GM21717 (cell line): ENCODE measurements around the gene HLA-DRB1.
A peak's percentile ranks its signal among the peaks of the same experiment; 100 is the strongest.
"Not testable (repeated sequence)": the region's sequence is repeated elsewhere in the genome, so short reads cannot be mapped to it uniquely, and the experiment has no call there.

Source experiments
- ATAC-seq: cut with Tn5 transposase; IDR thresholded peaks from one replicate; pipeline ENCODE4 v1.9.1; 2021; ENCODE audit warnings: mild to moderate bottlenecking, moderate library complexity; ENCODE audit not compliant: unreplicated experiment

The HLA-DRB1 gene

GRCh38 chr6:32609731-32610640, 20.3 kb upstream of the HLA-DRB1 start:
- ATAC-seq, result peak; percentile 86

GRCh38 chr6:32609391-32609730, 19.7 kb upstream of the HLA-DRB1 start:
- no peak for ATAC-seq

GRCh38 chr6:32608362-32608761, 18.7 kb upstream of the HLA-DRB1 start:
- no peak for ATAC-seq

- no peak for ATAC-seq
Observed at GRCh38 chr6:32607988-32608298, 18.3 kb upstream of the HLA-DRB1 start.

GRCh38 chr6:32607263-32607987, 17.8 kb upstream of the HLA-DRB1 start:
- ATAC-seq, result no peak

GRCh38 chr6:32604434-32604877, 14.8 kb upstream of the HLA-DRB1 start:
- ATAC-seq, result no peak

- no peak for ATAC-seq
Observed at GRCh38 chr6:32603888-32604287, 14.2 kb upstream of the HLA-DRB1 start.

GRCh38 chr6:32603222-32603621, 13.6 kb upstream of the HLA-DRB1 start:
- ATAC-seq, result no peak

- ATAC-seq, result no peak
Observed at GRCh38 chr6:32602383-32602782, 12.7 kb upstream of the HLA-DRB1 start.

GRCh38 chr6:32597024-32597423, 7.4 kb upstream of the HLA-DRB1 start:
- no peak for ATAC-seq

GRCh38 chr6:32590713-32591112, 1.1 kb upstream of the HLA-DRB1 start:
- not testable (repeated sequence) for ATAC-seq

GRCh38 chr6:32588156-32588555, 1.5 kb downstream of the HLA-DRB1 start:
- no peak for ATAC-seq

- ATAC-seq, result no peak
Observed at GRCh38 chr6:32583527-32583898, 6.1 kb downstream of the HLA-DRB1 start.

GRCh38 chr6:32581315-32582095, 8.1 kb downstream of the HLA-DRB1 start:
- ATAC-seq, result no peak

GRCh38 chr6:32580593-32580992, 9.1 kb downstream of the HLA-DRB1 start:
- ATAC-seq, result no peak

- no peak for ATAC-seq
Observed at GRCh38 chr6:32578962-32579361, 10.7 kb downstream of the HLA-DRB1 start.

GRCh38 chr6:32577493-32577892, 12.2 kb downstream of the HLA-DRB1 start:
- not testable (repeated sequence) for ATAC-seq

GRCh38 chr6:32576250-32576649, 13.4 kb downstream of the HLA-DRB1 start:
- ATAC-seq, result no peak

- ATAC-seq, result no peak
Observed at GRCh38 chr6:32570363-32570905, 19.2 kb downstream of the HLA-DRB1 start.

- ATAC-seq, result no peak
Observed at GRCh38 chr6:32568561-32568960, 21.1 kb downstream of the HLA-DRB1 start.

- no peak for ATAC-seq
Observed at GRCh38 chr6:32566957-32567356, 22.7 kb downstream of the HLA-DRB1 start.
